A549 (cell line): Measurements from ENCODE around the gene PDCD2L. TPM values are rescaled to one million over a fixed set of nuclear protein-coding genes. Genes with fewer than 3 reads are reported as not detected.
"Not testable (repeated sequence)": the region's sequence is repeated elsewhere in the genome, so short reads cannot be mapped to it uniquely, and the experiment has no call there.

Source experiments
- ATAC-seq, 2 experiments: fragments of 200-7000 bp in 1 of 2; fragments of >200 bp in 1 of 2; cut with Nextera tagmentation in 1 of 2; cut with Tn5 transposase in 1 of 2; 3 replicates each; pipeline versions ENCODE4 v1.8.0 to v1.9.1; 2018 to 2020; ENCODE audit warnings: mild to moderate bottlenecking in 1 of 2, moderate library complexity in 1 of 2
- CTCF ChIA-PET: fragments of 300-600 bp; sonication (Branson Sonifier 250); formaldehyde crosslinking; extraction: SDS; loops from one replicate; lab custom pipeline; 2021; ENCODE audit warnings: antibody characterized with exemption, inconsistent platforms; lab: Yijun Ruan, JAX
- POLR2A ChIA-PET: fragments of 350-600 bp; formaldehyde crosslinking; extraction: SDS; loops from one replicate; lab custom pipeline; 2021; ENCODE audit warnings: antibody characterized with exemption, inconsistent platforms; lab: Yijun Ruan, JAX
- DNase-seq, 2 experiments: peaks; one replicate each; pipeline versions ENCODE4 v3.0.0 to v3.0.0-alpha.2; 2011 to 2016; ENCODE audit warnings: low read depth in 1 of 2, low spot score in 1 of 2
- FAIRE-seq: peaks from 2 replicates; lab custom pipeline; 2011; peaks lifted over from hg19 to GRCh38; lab: Jason Lieb, UNC
- H3K27ac ChIP-seq, 2 experiments: fragments of >200 bp; sonication (Bioruptor Twin); formaldehyde crosslinking; 3 replicates each; pipeline ENCODE4 v1.5.1; 2016 to 2017
- H3K4me1 ChIP-seq: fragments of >200 bp; sonication (Bioruptor Twin); formaldehyde crosslinking; 3 replicates; pipeline ENCODE4 v1.6.1; 2016
- H3K4me2 ChIP-seq: fragments of >200 bp; sonication (Bioruptor Twin); formaldehyde crosslinking; 3 replicates; pipeline ENCODE4 v1.6.1; 2016
- H3K4me3 ChIP-seq: fragments of >200 bp; sonication (Bioruptor Twin); formaldehyde crosslinking; 3 replicates; pipeline ENCODE4 v1.5.1; 2016
- H3K9me3 ChIP-seq: fragments of >200 bp; sonication (Bioruptor Twin); formaldehyde crosslinking; 3 replicates; pipeline ENCODE4 v1.6.1; 2016
- BCL3 ChIP-seq: fragments of >200 bp; sonication (Bioruptor Twin); formaldehyde crosslinking; IDR thresholded peaks from 3 replicates; pipeline ENCODE4 v1.6.1; 2016
- CEBPB ChIP-seq, 2 experiments: fragments of >200 bp in 1 of 2; sonication (Bioruptor Twin) in 1 of 2; formaldehyde crosslinking in 1 of 2; IDR thresholded peaks; 2 replicates each; pipeline ENCODE4 v1.6.1; 2012 to 2016
- EHF ChIP-seq: fragments of 250-450 bp; sonication (Bioruptor Pico); IDR thresholded peaks from 2 replicates; pipeline ENCODE4 v1.5.0; 2020; ENCODE audit warnings: mild to moderate bottlenecking
- HES2 ChIP-seq: fragments of >200 bp; sonication (Bioruptor Twin); formaldehyde crosslinking; IDR thresholded peaks from 2 replicates; pipeline ENCODE4 v1.6.1; 2016
- HEYL ChIP-seq: fragments of 250-450 bp; sonication (Bioruptor Pico); IDR thresholded peaks from 2 replicates; pipeline ENCODE4 v1.8.0; 2021; ENCODE audit warnings: mild to moderate bottlenecking, moderate library complexity
- HMGXB4 ChIP-seq: fragments of 250-450 bp; sonication (Bioruptor Pico); IDR thresholded peaks from 2 replicates; pipeline ENCODE4 v1.5.0; 2021; ENCODE audit warnings: mild to moderate bottlenecking, moderate library complexity, borderline replicate concordance
- HOXB13 ChIP-seq: fragments of 250-450 bp; sonication (Bioruptor Pico); IDR thresholded peaks from 2 replicates; pipeline ENCODE4 v1.5.0; 2020; ENCODE audit warnings: low read depth, mild to moderate bottlenecking, moderate library complexity
- JUNB ChIP-seq: fragments of >200 bp; sonication (Bioruptor Twin); formaldehyde crosslinking; IDR thresholded peaks from 2 replicates; pipeline ENCODE4 v1.6.1; 2016
- MAFK ChIP-seq: fragments of 450-650 bp; IDR thresholded peaks from 2 replicates; pipeline ENCODE4 v1.6.1; 2014; ENCODE audit not compliant: partially characterized antibody
- NR3C1 ChIP-seq: fragments of >200 bp; sonication (Bioruptor Twin); formaldehyde crosslinking; IDR thresholded peaks from 3 replicates; pipeline ENCODE4 v1.6.1; 2017
- PHF8 ChIP-seq: fragments of 200-600 bp; sonication (generic); IDR thresholded peaks from 2 replicates; pipeline ENCODE4 v1.6.1; 2016; ENCODE audit warnings: low read depth, mild to moderate bottlenecking, antibody characterized with exemption, moderate library complexity, borderline replicate concordance
- RNF2 ChIP-seq: fragments of 200-600 bp; sonication (generic); IDR thresholded peaks from 2 replicates; pipeline ENCODE4 v1.6.1; 2016; ENCODE audit warnings: low read depth, mild to moderate bottlenecking, antibody characterized with exemption, moderate library complexity, borderline replicate concordance
- TP53 ChIP-seq: fragments of 250-450 bp; sonication (Bioruptor Pico); IDR thresholded peaks from 2 replicates; pipeline ENCODE4 v1.5.0; 2021; ENCODE audit warnings: mild to moderate bottlenecking, moderate library complexity
- ZC3H11A ChIP-seq: fragments of 450-650 bp; IDR thresholded peaks from 2 replicates; pipeline ENCODE4 v1.6.1; 2014; ENCODE audit warnings: antibody characterized with exemption, mild to moderate bottlenecking
- ZFP36 ChIP-seq: fragments of 450-650 bp; IDR thresholded peaks from 2 replicates; pipeline ENCODE4 v1.6.1; 2014; ENCODE audit warnings: borderline replicate concordance; ENCODE audit not compliant: partially characterized antibody
- WGBS: methylation state at CpG from one replicate; pipeline ENCODE4 v1.1.6; 2017; ENCODE audit errors: missing lambda C conversion rate; 5-methylcytosine and 5-hydroxymethylcytosine counted together
- polyA plus RNA-seq, 4 experiments: library from polyadenylated mRNA; depleted of rRNA in 3 of 4; stranded (reverse); fragments of >200 nt; fragmentation: RNase III in 1 of 4; extraction: RNeasy Plus Mini Kit Qiagen cat#74134 plus additional on column Dnase treatment in 1 of 4; gene quantifications; 2 replicates in 3 of 4; 3 replicates in 1 of 4; pipeline ENCODE4 v1.2.3, GENCODE V29; 2011 to 2017
- TF ChIP-seq, protein P1 (sequence below): IDR thresholded peaks from 2 replicates; pipeline ENCODE4 v1.6.1; 2012; ENCODE audit warnings: low read depth, borderline replicate concordance

PDCD2L gene
- polyA plus RNA-seq, 2 of the 4 experiments (the other 2 are of a cell fraction) = 31.5 to 68.9 TPM

GRCh38 chr19:34461375-34462100 is 57.3 kb downstream of the PDCD2L start:
- Histone ChIP-seq H3K9me3 (no peaks in the 10 kb centered on the region), H3K4me3 (no peak overlapping the region), H3K4me2 (no peak overlapping the region), H3K4me1 (no peaks in the 10 kb centered on the region)
- no peak for DNase-seq
- no peak for TF ChIP-seq RNF2
- TF ChIP-seq ZFP36 = no peak
- TF ChIP-seq CEBPB (IDR thresholded peaks at IDR 0.05) = no peak
- no peak for TF ChIP-seq HOXB13
- TF ChIP-seq, protein P1, sequence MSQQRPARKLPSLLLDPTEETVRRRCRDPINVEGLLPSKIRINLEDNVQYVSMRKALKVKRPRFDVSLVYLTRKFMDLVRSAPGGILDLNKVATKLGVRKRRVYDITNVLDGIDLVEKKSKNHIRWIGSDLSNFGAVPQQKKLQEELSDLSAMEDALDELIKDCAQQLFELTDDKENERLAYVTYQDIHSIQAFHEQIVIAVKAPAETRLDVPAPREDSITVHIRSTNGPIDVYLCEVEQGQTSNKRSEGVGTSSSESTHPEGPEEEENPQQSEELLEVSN = no peak
- TF ChIP-seq JUNB = no peak
- no peak for TF ChIP-seq ZC3H11A
- TF ChIP-seq HES2 = no peak
- TF ChIP-seq BCL3 = no peak
- TF ChIP-seq NR3C1 = no peak
- TF ChIP-seq HEYL (CRISPR knock-in tag) = no peak
- no peak for TF ChIP-seq MAFK
- no peak for TF ChIP-seq EHF (CRISPR knock-in tag)
- TF ChIP-seq, all 56 proteins: peak for 0
- ChIA-PET CTCF (interaction anchor here (0.9 to 7.8 kb wide), 4 partner anchors 9 to 29 kb away, joined by 3 to 37 read pairs (median 3); no protein-coding TSS in a partner anchor), POLR2A (no interaction called here)
- FAIRE-seq (peak; percentile 76), ATAC-seq (no peak)
- no peak overlapping the region for H3K27ac ChIP-seq
- 94% methylated on average over 5 of the region's 5 CpGs for WGBS

GRCh38 chr19:34464785-34465184 is 60.6 kb downstream of the PDCD2L start:
- ATAC-seq, H3K4me2 ChIP-seq, DNase-seq, H3K4me1 ChIP-seq, H3K27ac ChIP-seq, POLR2A ChIA-PET: not testable (repeated sequence)
- 95% methylated on average over 4 of the region's 4 CpGs for WGBS
- peak; percentile 49 for FAIRE-seq
- CTCF ChIA-PET = interaction anchor here (0.7 kb wide), 1 partner anchor 71 kb away, joined by 4 read pairs; no protein-coding TSS in a partner anchor
- TF ChIP-seq CEBPB (IDR thresholded peaks at IDR 0.05) = peak; percentile 51 to 77; a peak in 3 of 4 replicates
- TF ChIP-seq, all 56 proteins: peak for 1; not testable (repeated sequence) for 55
- not testable (repeated sequence) for H3K9me3 ChIP-seq, H3K4me3 ChIP-seq

- Histone ChIP-seq H3K27ac (no peak overlapping the region), H3K9me3 (no peaks in the 10 kb centered on the region), H3K4me1 (no peaks in the 10 kb centered on the region), H3K4me3 (no peak overlapping the region), H3K4me2 (no peak overlapping the region)
- ATAC-seq = no peak
- DNase-seq = no peak
- CTCF ChIA-PET = interaction anchor here (1.2 kb wide), 1 partner anchor 38 kb away, joined by 3 read pairs; no protein-coding TSS in a partner anchor
- TF ChIP-seq HEYL (CRISPR knock-in tag) (no peak), TP53 (CRISPR knock-in tag) (no peak), HMGXB4 (CRISPR knock-in tag) (no peak), JUNB (no peak), PHF8 (no peak)
- FAIRE-seq = no peak
- WGBS = 82% methylated on average over 1 of the region's 1 CpG
- POLR2A ChIA-PET = no interaction called here
Observed at GRCh38 chr19:34468409-34468808, 64.2 kb downstream of the PDCD2L start.
